HepG2 (cell line): Measurements from ENCODE around the gene GSTM4.

Source experiments
- BCL6 ChIP-seq: IDR thresholded peaks from 2 replicates; pipeline ENCODE4 v1.6.1; 2016; ENCODE audit warnings: missing genetic modification reagents, missing compliant biosample characterization
- CREB1 ChIP-seq, 2 experiments: fragments of 450-650 bp in 1 of 2; IDR thresholded peaks; 2 replicates each; pipeline ENCODE4 v1.6.1; 2016 to 2017; ENCODE audit warnings: control low read depth in 1 of 2, mild to moderate bottlenecking in 1 of 2, missing compliant biosample characterization in 1 of 2, missing genetic modification characterization in 1 of 2
- CTCF ChIP-seq: sonication (generic); formaldehyde crosslinking; IDR thresholded peaks from 2 replicates; pipeline ENCODE4 v1.5.0; 2020; ENCODE audit warnings: mild to moderate bottlenecking, missing genetic modification reagents, moderate library complexity
- GATAD2A ChIP-seq: IDR thresholded peaks from 2 replicates; pipeline ENCODE4 v1.6.1; 2016
- POLR2A ChIP-seq, 2 experiments: IDR thresholded peaks; 2 replicates each; pipeline ENCODE4 v1.6.1; 2011; ENCODE audit warnings: low read depth in 2 of 2, low read length in 2 of 2, mild to moderate bottlenecking in 1 of 2, moderate library complexity in 1 of 2; ENCODE audit not compliant: insufficient read depth in 1 of 2
- RAD21 ChIP-seq: fragments of 450-650 bp; formaldehyde crosslinking; IDR thresholded peaks from 2 replicates; pipeline ENCODE4 v1.5.0; 2020; ENCODE audit warnings: mild to moderate bottlenecking
- TARDBP ChIP-seq: sonication (generic); formaldehyde crosslinking; IDR thresholded peaks from 2 replicates; pipeline ENCODE4 v1.8.0; 2022; ENCODE audit warnings: mild to moderate bottlenecking, missing genetic modification reagents
- ZBED4 ChIP-seq: sonication (generic); formaldehyde crosslinking; IDR thresholded peaks from 2 replicates; pipeline ENCODE4 v1.4.0; 2020; ENCODE audit warnings: missing genetic modification reagents, borderline replicate concordance
- ZNF230 ChIP-seq: sonication (generic); formaldehyde crosslinking; IDR thresholded peaks from 2 replicates; pipeline ENCODE4 v1.4.0; 2020; ENCODE audit warnings: mild to moderate bottlenecking, missing genetic modification reagents

GRCh38 chr1:109619576-109620400, 36.1 kb upstream of the GSTM4 start, which contains the start of the genes AMPD2 and GNAT2:
- TF ChIP-seq ZNF230 (no peak), CTCF (no peak), ZBED4 (CRISPR knock-in tag) (no peak), BCL6 (CRISPR knock-in tag) (no peak), GATAD2A (CRISPR knock-in tag) (no peak), TARDBP (CRISPR knock-in tag) (peak; percentile 52; the same call in 1 of the 2 replicates), RAD21 (no peak), CREB1 (IDR thresholded peaks at IDR 0.05) (no peak), CREB1 (CRISPR knock-in tag; IDR thresholded peaks at IDR 0.05) (no peak), POLR2A (IDR thresholded peaks at IDR 0.05; ENCODE audit: insufficient read depth in 1 of 2, low read depth in 2 of 2, low read length in 2 of 2) (peak; percentile 75 to 85)
